HCT116 (cell line): ENCODE results near the gene PPM1H.

Experiments
- ZBTB33 ChIP-seq: IDR thresholded peaks from 2 replicates; pipeline ENCODE4 v1.6.1; 2011; ENCODE audit warnings: mild to moderate bottlenecking, low read length, moderate library complexity; ENCODE audit not compliant: insufficient replicate concordance; ENCODE audit errors: extremely low read depth
- ZNF274 ChIP-seq: fragments of 200-500 bp; sonication (Bioruptor generic); IDR thresholded peaks from 2 replicates; pipeline ENCODE4 v1.6.1; 2014; ENCODE audit warnings: mild to moderate bottlenecking, low read depth, low read length, inconsistent platforms

GRCh38 chr12:62963486-62964041 is 28.6 kb upstream of the PPM1H start:
- TF ChIP-seq ZBTB33 (no peak), ZNF274 (no peak)
